Endometrial microvascular endothelial cells (primary cell): ENCODE data around the gene ACACB. TPM values are rescaled to one million over a fixed set of nuclear protein-coding genes. Genes with fewer than 3 reads are reported as not detected.

Source experiments
- in situ Hi-C: cut with HindIII; loops from 2 replicates; pipeline ENCODE4 v1.10.0; 2017; ENCODE audit warnings: low sequenced_read_pairs, low pct_unique_long_range_greater_than_20kb; ENCODE audit errors: inconsistent ontology term
- total RNA-seq: library from RNA; depleted of rRNA; stranded (reverse); fragments of >200 nt; gene quantifications from one replicate; pipeline ENCODE4 v1.2.3, GENCODE V29; 2015; ENCODE audit errors: inconsistent ontology term

ACACB gene
- total RNA-seq, 1 donor from 2014 or later = 2.5 TPM

DNA sequence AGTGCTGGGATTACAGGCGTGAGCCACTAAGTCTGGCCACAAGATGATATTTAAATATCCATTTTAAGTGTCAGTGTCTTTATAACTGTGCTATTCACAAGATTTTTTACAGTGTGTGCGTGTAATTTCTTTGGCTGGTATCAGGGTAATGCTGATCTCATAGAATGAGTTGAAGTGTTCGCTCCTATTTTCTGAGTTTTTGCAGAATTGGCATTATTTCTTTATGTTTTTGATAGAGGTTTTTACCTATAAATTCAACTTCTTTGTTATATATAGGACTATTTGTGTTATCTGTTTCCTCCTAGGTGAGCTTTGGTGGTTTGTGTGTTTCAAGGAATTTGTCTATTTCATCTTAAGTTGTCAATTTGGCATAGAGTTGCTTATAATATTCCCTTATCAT is 147.1 kb downstream of the ACACB start:
- in situ Hi-C loops = no loop called here

DNA sequence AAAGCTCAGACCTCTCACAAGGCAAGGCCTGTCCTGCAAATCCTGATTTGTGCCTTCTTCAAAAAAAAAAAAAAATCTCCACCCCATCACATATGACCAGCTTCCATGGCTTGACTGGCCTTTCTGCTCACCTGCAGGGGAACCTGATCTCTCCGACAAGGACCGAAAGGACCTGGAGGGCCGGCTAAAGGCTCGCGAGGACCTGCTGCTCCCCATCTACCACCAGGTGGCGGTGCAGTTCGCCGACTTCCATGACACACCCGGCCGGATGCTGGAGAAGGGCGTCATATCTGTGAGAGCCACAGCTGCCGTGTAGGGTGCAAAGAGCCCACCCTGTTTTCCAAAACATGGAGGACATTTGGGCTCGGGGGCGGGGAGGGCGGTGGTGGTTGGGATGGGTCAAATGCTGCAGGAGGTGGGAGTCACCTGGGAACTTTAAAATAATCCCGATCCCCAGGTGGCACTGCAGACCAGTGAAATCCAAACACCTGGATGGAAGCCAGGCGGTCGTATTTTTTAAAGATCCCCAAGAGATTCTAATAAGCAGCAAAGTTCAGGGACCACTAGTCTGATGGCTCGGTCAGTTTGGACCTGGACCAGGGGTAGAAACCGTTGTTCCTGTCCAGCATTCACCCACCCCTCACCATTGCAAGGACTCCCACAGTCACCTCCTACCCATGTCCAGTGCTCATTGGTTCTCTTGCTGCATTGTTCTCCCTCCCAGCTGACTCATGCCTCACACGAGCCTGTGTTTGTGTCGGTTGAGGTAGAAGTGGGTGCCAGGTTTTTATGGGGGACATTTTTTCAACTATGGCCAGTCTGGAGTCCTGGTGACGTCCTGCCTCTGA is 147.9 kb downstream of the ACACB start:
- in situ Hi-C loops = no loop called here

DNA sequence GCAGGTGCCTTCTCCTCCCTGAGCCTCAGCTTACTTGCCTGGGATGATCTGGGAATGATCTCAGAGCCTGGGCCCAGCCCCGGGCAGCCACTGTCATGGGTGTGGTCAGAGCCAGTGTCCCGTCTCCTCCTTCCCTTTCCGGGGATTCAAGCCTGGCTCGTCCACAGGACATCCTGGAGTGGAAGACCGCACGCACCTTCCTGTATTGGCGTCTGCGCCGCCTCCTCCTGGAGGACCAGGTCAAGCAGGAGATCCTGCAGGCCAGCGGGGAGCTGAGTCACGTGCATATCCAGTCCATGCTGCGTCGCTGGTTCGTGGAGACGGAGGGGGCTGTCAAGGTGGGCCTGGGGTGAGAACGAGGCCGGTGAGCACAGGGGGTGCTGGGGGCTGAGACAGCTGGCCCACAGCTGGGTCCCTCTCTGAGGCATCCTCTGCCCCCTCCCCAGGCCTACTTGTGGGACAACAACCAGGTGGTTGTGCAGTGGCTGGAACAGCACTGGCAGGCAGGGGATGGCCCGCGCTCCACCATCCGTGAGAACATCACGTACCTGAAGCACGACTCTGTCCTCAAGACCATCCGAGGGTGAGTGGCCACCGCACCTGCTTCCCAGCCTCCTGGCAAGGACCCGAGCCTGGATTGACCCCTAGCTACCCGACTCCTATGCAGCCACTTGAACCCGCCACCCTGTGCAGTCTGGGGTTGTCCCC is 148.7 kb downstream of the ACACB start:
- in situ Hi-C loops = no loop called here

DNA sequence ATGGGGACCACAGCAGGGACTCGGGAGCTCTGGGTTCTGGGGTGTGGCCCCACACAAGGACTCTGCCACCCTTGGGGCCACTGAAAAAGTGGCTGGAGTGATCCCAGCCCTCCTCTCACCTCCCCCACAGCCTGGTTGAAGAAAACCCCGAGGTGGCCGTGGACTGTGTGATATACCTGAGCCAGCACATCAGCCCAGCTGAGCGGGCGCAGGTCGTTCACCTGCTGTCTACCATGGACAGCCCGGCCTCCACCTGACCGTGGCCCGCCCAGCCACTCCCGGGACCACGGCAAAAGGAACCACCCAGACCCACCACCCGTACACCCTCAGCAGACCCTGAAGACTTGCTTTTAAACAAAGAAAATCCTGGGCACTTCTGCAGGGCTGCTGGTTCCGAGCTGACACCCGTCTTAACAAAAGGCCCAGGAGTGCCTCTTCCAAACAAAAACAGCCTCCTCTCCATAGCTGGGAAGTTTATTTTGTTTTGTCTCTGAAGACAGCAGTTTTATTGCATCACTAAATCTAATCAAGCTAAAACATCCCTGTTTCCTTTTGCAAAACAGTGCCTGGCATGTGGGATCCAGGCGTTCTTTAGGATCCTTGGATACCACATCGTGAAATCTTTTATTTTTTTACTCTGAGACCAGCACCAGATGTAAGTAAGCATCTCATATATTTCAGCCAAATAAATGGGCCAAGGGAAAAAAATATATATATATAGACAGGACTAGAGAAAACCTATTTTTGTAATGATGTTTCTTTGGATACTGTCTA is 149.9 kb downstream of the ACACB start:
- in situ Hi-C loops = no loop called here

DNA sequence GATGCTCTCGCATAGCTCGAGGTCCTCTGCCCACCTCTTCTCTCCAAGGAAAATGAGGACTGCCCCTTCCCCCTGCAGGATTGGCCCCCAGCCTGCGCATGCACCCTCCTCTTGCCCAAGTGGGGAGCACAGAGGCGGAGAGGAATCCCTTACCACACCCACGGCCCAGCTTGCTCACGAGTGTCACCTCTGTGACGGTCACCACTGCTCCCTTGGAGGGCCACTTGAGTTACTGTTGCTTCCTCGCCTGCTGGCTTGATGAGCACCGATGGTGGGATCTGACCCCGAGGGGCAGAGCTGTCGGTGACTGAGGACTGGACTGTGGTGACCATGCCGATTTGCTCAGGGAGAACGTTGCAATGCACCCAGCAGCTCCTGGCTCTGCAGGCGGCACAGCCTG is 151.0 kb downstream of the ACACB start:
- in situ Hi-C loops = no loop called here

DNA sequence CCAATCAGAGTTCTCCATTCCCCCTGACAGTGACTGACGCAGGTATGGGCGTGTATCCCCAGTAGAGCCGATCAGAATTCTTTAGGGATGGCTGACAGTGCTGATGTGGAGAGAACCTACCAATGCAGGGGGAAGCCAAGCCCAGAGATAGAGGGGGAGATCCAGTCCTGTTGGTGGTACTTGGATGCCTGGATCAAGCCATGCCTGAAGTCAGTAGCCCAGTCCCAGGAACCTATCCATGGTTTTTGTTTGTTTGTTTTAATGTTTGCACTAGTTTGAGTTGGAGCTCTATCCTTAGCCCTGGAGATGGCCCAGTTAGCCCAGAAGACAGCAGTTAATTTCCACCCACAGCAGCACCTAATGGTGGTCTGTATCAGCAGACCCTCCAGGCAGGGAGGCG is 152.5 kb downstream of the ACACB start:
- in situ Hi-C loops = no loop called here

DNA sequence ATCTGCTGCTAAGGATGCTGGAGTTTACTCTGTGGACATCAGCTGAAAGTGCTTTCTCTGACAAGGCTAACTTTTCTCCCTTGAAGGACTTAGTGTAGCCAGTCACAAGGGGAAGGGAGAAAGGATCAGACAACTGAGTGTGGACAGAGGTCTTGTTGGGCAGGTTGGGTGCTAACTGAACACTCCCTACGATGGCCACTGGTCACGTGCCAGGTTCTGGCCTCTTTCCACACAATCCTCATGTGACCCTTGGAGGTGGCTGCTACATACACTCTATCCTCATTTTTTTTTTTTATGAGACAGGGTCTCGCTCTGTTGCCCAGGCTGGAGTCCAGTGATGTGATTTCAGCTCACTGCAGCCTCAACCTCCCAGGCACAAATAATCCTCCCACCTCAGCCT is 153.0 kb downstream of the ACACB start:
- in situ Hi-C loops = no loop called here

DNA sequence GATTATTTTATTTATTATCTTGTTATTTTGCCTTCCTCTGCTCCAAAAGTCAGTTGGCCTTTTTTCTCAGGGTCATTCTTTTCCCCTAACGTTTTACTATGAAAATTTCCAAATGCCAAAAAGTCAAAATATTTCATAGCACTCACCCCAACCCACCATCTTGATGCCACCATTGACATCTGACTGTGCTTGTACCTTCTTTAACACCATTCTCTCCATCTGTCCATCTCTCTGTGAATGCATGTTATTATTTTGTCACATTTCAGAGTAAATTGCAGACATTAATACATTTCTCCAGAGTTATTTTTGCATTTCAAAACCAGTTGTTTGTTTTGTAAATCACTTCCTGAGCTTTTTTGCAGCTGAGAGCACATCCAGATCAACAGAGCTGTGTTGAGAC is 154.1 kb downstream of the ACACB start:
- in situ Hi-C loops = no loop called here

DNA sequence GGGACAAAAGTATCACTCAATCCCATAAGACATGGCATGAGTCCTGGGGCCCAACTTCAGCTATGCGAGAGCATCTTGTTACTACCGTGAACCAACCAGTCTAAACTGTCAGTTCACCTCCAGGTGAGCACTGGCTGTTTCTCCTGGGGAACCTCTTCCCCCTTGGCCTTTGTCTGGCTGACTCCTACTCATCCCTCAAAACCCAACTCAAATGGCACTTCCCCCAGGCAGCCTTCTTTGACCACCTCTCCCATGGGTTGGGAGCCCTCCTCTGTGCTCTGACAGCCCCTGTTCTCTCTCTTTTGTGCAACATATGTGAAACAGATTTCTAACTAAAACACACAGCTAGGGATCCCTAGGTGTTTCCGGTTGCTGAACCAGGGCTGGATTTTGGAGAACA is 155.0 kb downstream of the ACACB start:
- in situ Hi-C loops = no loop called here

DNA sequence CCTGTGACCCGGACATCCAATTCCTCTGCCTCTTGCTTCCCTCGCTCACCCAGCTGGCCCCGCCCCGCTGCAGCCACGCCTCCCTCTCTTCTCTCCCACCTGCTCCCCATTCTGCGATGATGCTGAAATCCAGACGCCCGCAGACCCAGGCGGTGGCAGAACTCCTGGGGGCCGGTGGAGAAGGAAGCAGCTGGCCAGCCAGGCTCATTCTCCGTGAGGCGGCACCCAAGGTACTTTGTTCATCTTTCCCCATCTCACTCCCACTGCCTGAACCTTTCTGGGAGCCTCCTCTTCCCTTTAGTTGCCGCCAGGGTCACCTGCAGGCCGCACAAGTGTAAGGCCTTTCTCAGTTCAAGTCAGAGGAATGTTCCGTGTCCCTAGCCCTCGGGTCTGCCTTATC is 157.0 kb downstream of the ACACB start:
- in situ Hi-C loops = no loop called here

DNA sequence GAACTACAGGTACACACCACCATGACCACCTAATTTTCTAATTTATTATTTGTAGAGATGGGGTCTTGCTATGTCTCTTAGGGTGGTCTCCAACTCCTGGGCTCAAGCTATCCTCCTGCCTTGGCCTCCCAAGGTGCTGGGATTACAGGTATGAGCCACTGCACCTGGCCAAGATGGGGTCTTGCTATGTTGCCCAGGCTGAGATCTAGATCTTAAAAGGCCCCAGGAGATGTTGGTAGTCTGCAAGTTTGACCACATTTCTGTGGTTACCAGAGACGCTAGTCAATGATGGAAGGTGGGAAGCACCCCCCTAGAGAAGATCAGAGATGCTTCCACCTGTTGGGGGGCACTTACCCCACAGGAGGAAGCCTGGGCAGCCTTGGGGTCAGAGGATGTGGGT is 158.0 kb downstream of the ACACB start:
- in situ Hi-C loops = no loop called here

DNA sequence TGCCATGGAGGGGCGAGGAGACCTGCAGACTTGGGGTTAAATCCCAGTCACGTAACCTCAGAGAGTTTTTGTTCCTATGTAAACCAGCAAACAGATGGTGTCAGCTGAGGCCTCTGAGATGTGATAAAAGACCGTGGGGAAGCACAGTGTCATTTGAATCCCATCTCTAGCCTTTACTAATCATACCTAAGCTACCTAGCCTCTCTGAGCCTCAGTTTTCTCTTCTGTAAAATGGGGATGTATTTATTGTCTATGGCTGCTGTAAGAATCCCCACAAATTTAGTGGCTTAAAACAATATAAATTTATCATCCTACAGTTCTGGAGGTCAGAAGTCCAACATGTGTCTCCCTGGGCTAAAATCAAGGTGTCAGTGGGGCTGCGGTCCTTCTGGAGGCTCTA is 158.8 kb downstream of the ACACB start:
- in situ Hi-C loops = no loop called here

DNA sequence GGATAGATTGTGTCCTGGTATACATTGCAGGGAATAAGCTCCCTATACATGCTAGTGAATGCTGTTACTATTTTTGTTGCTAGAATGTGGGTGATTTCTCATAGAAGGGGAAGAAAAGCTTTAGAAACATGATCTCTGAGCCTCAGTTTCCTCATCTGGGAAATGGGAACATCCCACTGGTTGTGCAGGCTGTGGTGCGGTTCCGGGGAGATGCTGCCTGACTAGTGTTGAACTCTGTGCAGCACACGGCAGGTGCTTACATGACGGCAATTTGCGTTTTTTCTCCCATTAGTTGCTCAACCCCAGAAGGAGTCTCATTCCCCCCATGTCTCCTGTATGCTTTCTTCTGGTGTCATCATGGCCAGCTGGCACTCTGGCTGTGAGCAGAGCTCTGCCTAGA is 159.8 kb downstream of the ACACB start:
- in situ Hi-C loops = no loop called here

DNA sequence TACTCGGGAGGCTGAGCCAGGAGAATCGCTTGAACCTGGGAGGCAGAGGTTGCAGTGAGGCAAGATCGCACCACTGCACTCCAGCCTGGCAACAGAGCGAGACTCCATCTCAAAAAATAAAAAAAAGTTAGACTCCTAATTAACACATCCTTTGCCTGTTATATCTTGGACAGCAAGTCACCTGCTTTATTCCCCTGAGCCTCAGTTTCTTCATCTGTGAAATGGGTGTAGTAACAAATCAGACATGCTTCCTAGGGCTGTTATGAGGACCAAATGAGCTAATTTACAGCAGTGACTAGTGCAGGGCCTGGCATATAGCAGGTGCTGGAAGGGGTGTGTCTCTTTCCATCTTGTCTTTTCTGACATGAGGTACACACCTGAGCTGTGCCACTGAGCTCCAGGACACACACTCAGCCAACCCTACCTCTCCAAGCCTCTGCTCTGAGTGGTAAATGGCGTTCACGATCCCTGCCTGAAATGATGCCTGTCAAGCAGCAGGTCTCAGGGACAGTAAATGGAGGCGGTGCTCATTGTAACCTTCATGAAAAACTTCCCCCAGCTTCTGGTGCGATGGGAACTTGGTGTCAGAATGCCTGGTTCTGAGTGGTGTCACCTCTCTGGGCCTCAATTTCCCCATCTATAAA is 161.0 kb downstream of the ACACB start:
- in situ Hi-C loops = no loop called here

DNA sequence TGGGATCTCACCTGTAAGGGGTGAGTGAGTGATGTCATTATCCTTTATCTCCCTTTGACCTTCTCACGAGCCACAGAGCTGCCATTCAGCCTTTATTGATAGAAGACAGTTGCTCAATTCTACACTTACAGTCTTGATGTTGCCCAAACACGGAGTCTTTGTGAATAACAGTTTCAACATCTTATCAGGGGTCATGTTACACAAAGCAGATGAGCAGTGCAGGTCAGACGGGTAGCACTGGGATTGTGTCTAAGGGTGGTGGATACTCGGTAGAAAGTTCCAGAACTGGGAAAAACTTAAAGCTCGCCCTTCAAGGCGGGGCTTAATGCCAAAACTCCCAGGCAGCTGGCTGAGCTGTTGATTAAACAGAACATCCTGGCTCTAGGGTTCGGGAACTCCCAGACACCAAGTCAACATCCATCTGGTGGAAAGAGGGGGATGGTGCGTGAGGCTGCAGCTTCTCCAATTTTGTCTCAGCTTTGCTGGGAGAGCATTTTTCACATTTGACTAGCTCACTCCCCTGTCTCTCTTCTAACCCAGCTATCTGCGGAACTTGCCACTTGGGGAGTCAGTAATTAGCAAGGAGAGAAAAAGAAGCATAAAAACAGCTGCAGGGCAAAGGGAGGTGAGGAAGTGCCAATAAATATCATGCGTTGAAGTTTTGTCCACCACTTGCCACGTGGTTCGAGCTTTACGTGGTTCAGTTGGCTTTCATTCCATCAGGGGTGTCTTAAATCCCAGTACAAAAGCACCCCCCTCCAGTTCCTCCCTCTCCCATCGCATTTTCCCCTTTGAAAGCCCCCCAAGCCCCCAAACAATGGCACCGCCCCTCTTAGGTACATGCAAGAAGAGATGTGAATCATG is 161.7 kb downstream of the ACACB start:
- in situ Hi-C loops = no loop called here

DNA sequence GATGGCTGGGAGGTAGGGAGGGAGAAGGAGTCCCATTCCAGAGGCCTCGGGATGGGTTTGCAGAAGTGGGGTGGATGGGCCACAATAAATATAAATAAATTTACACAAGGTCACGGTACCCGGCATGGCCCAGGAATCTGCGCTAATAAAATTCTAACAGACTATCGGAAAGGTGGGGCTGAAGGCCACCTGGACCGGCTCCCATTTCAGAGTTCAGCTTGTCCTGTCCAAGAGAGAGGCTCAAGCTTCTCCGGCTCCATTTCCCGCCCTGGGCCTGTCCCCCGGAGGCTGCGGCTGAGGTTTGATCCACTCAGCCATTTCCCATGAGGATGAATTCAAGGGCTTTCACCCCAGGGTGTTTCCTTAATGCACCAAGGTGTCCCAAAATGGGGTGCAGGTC is 162.5 kb downstream of the ACACB start:
- in situ Hi-C loops = no loop called here

DNA sequence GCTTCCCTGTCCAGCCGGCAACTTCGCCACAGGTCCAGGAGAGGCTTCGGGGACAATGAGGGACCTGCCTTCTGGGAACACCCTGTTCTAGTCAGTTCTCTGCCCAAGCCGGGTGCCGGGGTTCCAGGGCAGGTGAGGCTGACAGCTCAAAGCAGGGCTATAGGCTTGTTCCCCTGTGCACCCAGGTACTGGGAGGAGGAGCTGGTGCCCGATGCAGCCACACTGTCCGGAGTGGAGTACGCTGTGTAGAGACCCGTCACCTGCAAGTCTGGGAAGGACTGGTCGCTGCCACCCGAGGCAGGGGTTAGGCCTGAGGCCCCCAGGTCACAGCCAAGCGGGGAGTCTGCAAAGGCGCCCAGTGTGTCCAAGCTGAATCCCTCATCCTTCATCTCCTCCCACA is 163.1 kb downstream of the ACACB start:
- in situ Hi-C loops = no loop called here

DNA sequence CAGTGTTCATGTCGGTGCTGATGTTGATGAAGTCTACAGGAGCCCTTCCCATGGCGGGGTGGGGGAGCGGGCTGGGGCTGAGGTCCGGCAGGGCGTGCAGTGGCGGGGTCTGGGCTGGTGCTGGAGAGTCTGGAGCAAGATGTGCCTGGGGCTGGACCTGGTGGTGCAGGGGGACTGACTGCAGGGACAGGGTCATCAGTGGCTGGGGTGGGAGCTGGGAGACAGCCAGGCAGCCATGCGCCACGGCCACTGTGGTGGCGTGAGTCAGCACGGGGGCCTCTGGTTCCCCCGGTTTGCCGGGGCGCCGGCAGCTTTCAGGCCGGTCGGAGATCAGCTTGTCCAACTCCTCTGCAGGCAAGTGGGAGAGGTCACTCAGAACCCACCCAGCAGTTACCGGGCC is 165.1 kb downstream of the ACACB start:
- in situ Hi-C loops = no loop called here
